ENCODE measurements around the gene TIPARP.

- no peak for TF ChIP-seq REST (tag by site-specific recombination; IDR thresholded peaks at IDR 0.05)
- TF ChIP-seq ZBTB8A (tag by site-specific recombination; IDR thresholded peaks at IDR 0.05) = no peak
- TF ChIP-seq ZNF24 (tag by site-specific recombination; IDR thresholded peaks at IDR 0.05) = no peak
- no peak for TF ChIP-seq ZNF274 (IDR thresholded peaks at IDR 0.05; ENCODE audit: low read length)
- TF ChIP-seq ZNF274 (tag by site-specific recombination; IDR thresholded peaks at IDR 0.05; ENCODE audit: borderline replicate concordance) = no peak
- no peak for TF ChIP-seq ZNF157 (tag by site-specific recombination; IDR thresholded peaks at IDR 0.05)
- no peak for TF ChIP-seq PRDM2 (tag by site-specific recombination; IDR thresholded peaks at IDR 0.05; ENCODE audit: borderline replicate concordance)
- no peak for TF ChIP-seq CTCF (tag by site-specific recombination; IDR thresholded peaks at IDR 0.05)
- TF ChIP-seq YY1 (tag by site-specific recombination; IDR thresholded peaks at IDR 0.05) = no peak
These were observed 44.4 kb downstream of the TIPARP start for GRCh38 chr3:156718622-156719306.

All from HEK293 (cell line).